CD4-positive, alpha-beta T cell (primary cell): Measurements from ENCODE around the gene ZNF135. TPM values are rescaled to one million over a fixed set of nuclear protein-coding genes. Genes with fewer than 3 reads are reported as not detected.

Experiments
- ATAC-seq: fragments of 200-7000 bp; cut with Tn5 transposase; one replicate; pipeline ENCODE4 v1.10.0; 2022; ENCODE audit warnings: mild to moderate bottlenecking; ENCODE audit not compliant: poor library complexity
- CTCF ChIA-PET: fragments of 350-600 bp; sonication (Branson Sonifier 250); formaldehyde crosslinking; loops from one replicate; lab custom pipeline; 2021; ENCODE audit warnings: antibody characterized with exemption, inconsistent platforms; lab: Charles Lee
- POLR2A ChIA-PET: fragments of 350-600 bp; sonication (Branson Sonifier 250); formaldehyde crosslinking; loops from one replicate; lab custom pipeline; 2021; ENCODE audit warnings: antibody characterized with exemption, inconsistent platforms; lab: Charles Lee
- DNase-seq, 14 experiments: peaks; one replicate each; pipeline ENCODE4 v3.0.0-alpha.2; 2013 to 2020; ENCODE audit warnings: mixed read lengths in 2 of 14
- H3K27ac ChIP-seq, 2 donors: one replicate each; pipeline versions ENCODE4 v1.5.1 to v1.7.0; 2013; ENCODE audit warnings: low read length in 2 of 2, low read depth in 1 of 2, mild to moderate bottlenecking in 1 of 2
- H3K27me3 ChIP-seq, 2 experiments: 1 replicate in 1 of 2; 2 replicates in 1 of 2; pipeline versions ENCODE4 v1.6.1 to v1.7.0; 2013; ENCODE audit warnings: low read length in 2 of 2, control low read depth in 1 of 2, mild to moderate bottlenecking in 1 of 2, moderate library complexity in 1 of 2; ENCODE audit not compliant: insufficient read depth in 2 of 2, control insufficient read depth in 1 of 2
- H3K36me3 ChIP-seq: one replicate; pipeline ENCODE4 v1.6.1; 2013; ENCODE audit warnings: low read length, control low read depth; ENCODE audit not compliant: insufficient read depth
- H3K4me1 ChIP-seq: one replicate; pipeline ENCODE4 v1.6.1; 2013; ENCODE audit warnings: low read length, control low read depth; ENCODE audit not compliant: insufficient read depth
- H3K4me3 ChIP-seq: one replicate; pipeline ENCODE4 v1.5.1; 2013; ENCODE audit warnings: mild to moderate bottlenecking, low read length, moderate library complexity
- H3K9me3 ChIP-seq, 2 experiments: 1 replicate in 1 of 2; 2 replicates in 1 of 2; pipeline versions ENCODE4 v1.6.1 to v1.7.0; 2013; ENCODE audit warnings: low read length in 2 of 2, mild to moderate bottlenecking in 2 of 2, control low read depth in 1 of 2, moderate library complexity in 1 of 2; ENCODE audit not compliant: control insufficient read depth in 1 of 2, insufficient read depth in 1 of 2
- H3K27ac Mint-ChIP-seq: one replicate; pipeline ENCODE4 v1.8.0; 2020; ENCODE audit warnings: mixed read lengths
- H3K27me3 Mint-ChIP-seq: one replicate; pipeline ENCODE4 v1.8.0; 2021; ENCODE audit warnings: mixed read lengths
- H3K36me3 Mint-ChIP-seq: one replicate; pipeline ENCODE4 v1.8.0; 2021; ENCODE audit warnings: low read depth, mixed read lengths
- H3K4me1 Mint-ChIP-seq: one replicate; pipeline ENCODE4 v1.8.0; 2021; ENCODE audit warnings: low read depth, mixed read lengths
- H3K4me3 Mint-ChIP-seq: one replicate; pipeline ENCODE4 v1.8.0; 2020; ENCODE audit warnings: mild to moderate bottlenecking, mixed read lengths
- H3K9me3 Mint-ChIP-seq: one replicate; pipeline ENCODE4 v1.8.0; 2020; ENCODE audit warnings: mixed read lengths
- CTCF ChIP-seq: fragments of 200-600 bp; IDR thresholded peaks from one replicate; pipeline ENCODE4 v1.8.0; 2022; ENCODE audit warnings: antibody characterized with exemption, mild to moderate bottlenecking
- intact Hi-C, 2 experiments: fragments of 100-400 bp; cut with DNase I in 1 of 2; cut with micrococcal nuclease in 1 of 2; formaldehyde crosslinking; loops; one replicate each; pipeline versions ENCODE4 v1.15.1 to v1.9.0; 2023 to 2025; cut with DNase I, micrococcal nuclease
- total RNA-seq, 174 experiments: library from RNA in 2 of 174; stranded (reverse) in 2 of 174; gene quantifications; one replicate each; pipeline ENCODE4 v1.2.3 and lab custom pipeline; 2021 to 2026

The ZNF135 gene
- total RNA-seq, 2 experiments from 2014 or later = 1.2 to 1.4 TPM

- no peak for ATAC-seq
- H3K4me3 Mint-ChIP-seq = no peak overlapping the region
Observed at GRCh38 chr19:58044886-58045285, 14.2 kb upstream of the ZNF135 start.

GRCh38 chr19:58045411-58046050 is 13.6 kb upstream of the ZNF135 start:
- no peak overlapping the region for H3K4me3 ChIP-seq
- POLR2A ChIA-PET = no interaction called here
- DNase-seq (no peak), ATAC-seq (no peak)
- Mint-ChIP-seq H3K27ac (no peak overlapping the region), H3K27me3 (no peaks in the 10 kb centered on the region), H3K4me3 (no peak overlapping the region), H3K9me3 (peaks cover 25% of the 10 kb centered on the region), H3K4me1 (no peaks in the 10 kb centered on the region), H3K36me3 (peaks cover 32% of the 10 kb centered on the region)
- CTCF ChIA-PET = no interaction called here
- no peaks in the 10 kb centered on the region for H3K27me3 ChIP-seq
- intact Hi-C loops = no loop called here
- no peak for TF ChIP-seq CTCF
- no peak overlapping the region for H3K27ac ChIP-seq
- H3K4me1 ChIP-seq = no peaks in the 10 kb centered on the region
- peaks cover 65 to 95% of the 10 kb centered on the region in 2 experiments for H3K9me3 ChIP-seq
- H3K36me3 ChIP-seq = no peaks in the 10 kb centered on the region

More at GRCh38 chr19:58044886-58045285, 14.2 kb upstream of the ZNF135 start:
- no peaks in the 10 kb centered on the region for H3K4me1 ChIP-seq
- Mint-ChIP-seq H3K36me3 (peaks cover 32% of the 10 kb centered on the region), H3K27ac (no peak overlapping the region), H3K27me3 (no peaks in the 10 kb centered on the region), H3K9me3 (peaks cover 24% of the 10 kb centered on the region), H3K4me1 (no peaks in the 10 kb centered on the region)
- no peak for TF ChIP-seq CTCF
- POLR2A ChIA-PET = no interaction called here
- H3K36me3 ChIP-seq = no peaks in the 10 kb centered on the region
- no peak overlapping the region for H3K4me3 ChIP-seq
- no peak for DNase-seq
- H3K9me3 ChIP-seq = peaks cover 66 to 95% of the 10 kb centered on the region in 2 experiments
- no peaks in the 10 kb centered on the region for H3K27me3 ChIP-seq
- intact Hi-C loops = no loop called here
- H3K27ac ChIP-seq = no peak overlapping the region
- CTCF ChIA-PET = no interaction called here

- ChIA-PET POLR2A (no interaction called here), CTCF (no interaction called here)
- H3K9me3 ChIP-seq = peaks cover 61 to 95% of the 10 kb centered on the region in 2 experiments
- Mint-ChIP-seq H3K4me1 (no peaks in the 10 kb centered on the region), H3K27me3 (no peaks in the 10 kb centered on the region), H3K9me3 (peaks cover 25% of the 10 kb centered on the region), H3K4me3 (no peak overlapping the region), H3K36me3 (peaks cover 23% of the 10 kb centered on the region), H3K27ac (no peak overlapping the region)
- intact Hi-C loops = no loop called here
- no peaks in the 10 kb centered on the region for H3K27me3 ChIP-seq
- no peak for TF ChIP-seq CTCF
- ATAC-seq (no peak), DNase-seq (no peak)
- no peak overlapping the region for H3K4me3 ChIP-seq
- H3K4me1 ChIP-seq = no peaks in the 10 kb centered on the region
- no peaks in the 10 kb centered on the region for H3K36me3 ChIP-seq
- H3K27ac ChIP-seq = no peak overlapping the region
Observed at GRCh38 chr19:58046856-58047255, 12.2 kb upstream of the ZNF135 start.
